Activated T-cell treated with anti-CD3 and anti-CD28 coated beads for 1 hour (primary cell): Measurements from ENCODE around the gene IGSF21.

Experiments
- DNase-seq: peaks from one replicate; pipeline ENCODE4 v3.0.0-alpha.2; 2020; ENCODE audit warnings: low read depth

The IGSF21 gene

DNA sequence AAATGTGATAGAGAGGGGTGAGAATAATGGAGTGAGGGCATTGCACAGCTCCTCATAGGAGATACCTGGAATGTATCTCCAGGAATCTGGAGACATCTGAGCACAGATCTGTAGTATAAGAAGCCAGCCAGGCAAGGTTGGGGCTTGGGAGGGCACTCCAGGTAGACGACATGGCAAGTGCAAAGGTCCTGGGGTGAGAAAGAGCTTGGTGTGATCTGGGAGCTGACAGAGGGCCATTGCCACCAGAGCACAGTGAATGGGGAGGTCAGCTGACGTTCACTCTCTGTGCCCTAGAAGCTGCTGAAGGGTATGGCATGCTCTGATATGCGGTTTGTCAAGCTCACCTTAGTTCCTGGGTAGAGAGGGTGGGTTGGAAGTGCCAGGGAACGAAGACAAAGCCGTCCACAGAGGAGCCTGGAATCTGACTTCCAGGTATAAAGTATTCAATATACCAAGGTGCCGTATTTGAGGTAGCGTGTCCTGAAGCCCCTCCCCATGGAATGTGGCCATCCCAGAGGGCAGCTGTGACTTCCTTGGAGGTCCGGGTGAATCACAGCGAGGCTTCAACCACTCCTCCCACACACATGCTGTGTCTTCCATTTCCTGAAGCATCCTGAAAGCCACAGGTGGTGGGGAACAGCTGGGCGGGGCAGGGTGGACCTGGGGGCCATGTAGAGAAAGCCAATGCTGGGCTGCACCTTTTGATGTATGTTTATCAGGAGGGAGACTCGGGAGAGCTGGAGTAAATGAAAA lies 190.5 kb downstream of the IGSF21 start:
- no peak for DNase-seq

DNA sequence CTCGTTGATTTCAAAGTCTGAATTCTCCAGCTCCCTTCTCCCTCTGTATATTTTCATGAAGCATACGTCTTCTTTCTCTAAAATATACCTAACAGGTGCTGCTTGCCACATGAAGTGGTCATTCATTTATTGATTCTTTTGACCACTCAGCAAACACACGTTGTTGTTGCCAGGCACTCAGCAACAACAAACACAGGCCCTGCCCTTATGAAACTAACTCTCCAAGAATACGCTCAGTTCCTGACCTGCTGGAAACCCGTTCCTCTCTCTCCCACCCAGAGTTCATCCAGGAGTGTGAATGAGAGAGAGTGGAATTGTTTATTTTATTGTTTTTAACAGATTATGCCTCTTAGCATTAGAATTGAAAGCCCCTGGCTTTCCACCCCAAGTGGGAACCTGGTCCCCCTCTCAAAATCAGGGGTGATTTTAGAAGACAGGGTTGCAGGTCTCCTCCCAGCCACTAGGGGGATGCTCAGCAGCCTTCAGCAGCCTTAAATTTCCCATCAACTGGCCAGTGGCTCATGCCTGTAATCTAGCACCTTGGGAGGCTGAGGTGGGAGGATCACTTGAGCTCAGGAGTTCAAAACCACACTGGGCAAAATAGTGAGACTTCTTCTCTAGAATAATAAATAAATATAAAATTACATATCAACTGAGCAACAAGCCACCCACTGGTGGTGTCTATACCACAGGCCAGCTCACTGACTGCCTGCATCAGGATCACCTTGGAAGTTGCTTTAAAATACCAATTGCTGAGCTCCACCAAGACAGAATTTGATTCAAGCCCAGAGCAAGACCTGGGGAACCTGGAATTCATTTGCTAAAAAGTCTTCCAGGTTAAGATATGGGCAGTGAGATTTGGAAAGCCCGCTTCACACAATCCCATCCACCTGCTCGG lies 192.1 kb downstream of the IGSF21 start:
- DNase-seq: no peak

DNA sequence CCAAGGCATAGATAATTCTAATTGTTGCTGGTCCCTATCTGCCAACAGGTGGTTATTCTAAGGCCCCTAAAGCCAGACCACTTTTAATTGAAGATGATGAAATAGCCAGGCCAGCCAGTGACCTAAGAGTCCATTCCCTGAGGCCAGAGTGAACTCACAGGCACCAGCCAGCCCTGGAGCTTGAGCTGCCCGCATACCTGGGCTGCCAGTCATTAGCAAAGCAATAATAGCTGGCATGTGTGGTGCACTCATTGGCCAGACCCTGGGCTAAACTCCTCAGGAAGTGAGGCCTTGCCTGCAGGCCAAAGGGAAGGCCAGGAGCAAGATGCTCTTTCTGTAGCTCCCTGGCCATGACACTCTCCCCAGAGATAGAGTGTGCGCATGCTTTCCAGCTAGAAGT lies 192.8 kb downstream of the IGSF21 start:
- DNase-seq: no peak

DNA sequence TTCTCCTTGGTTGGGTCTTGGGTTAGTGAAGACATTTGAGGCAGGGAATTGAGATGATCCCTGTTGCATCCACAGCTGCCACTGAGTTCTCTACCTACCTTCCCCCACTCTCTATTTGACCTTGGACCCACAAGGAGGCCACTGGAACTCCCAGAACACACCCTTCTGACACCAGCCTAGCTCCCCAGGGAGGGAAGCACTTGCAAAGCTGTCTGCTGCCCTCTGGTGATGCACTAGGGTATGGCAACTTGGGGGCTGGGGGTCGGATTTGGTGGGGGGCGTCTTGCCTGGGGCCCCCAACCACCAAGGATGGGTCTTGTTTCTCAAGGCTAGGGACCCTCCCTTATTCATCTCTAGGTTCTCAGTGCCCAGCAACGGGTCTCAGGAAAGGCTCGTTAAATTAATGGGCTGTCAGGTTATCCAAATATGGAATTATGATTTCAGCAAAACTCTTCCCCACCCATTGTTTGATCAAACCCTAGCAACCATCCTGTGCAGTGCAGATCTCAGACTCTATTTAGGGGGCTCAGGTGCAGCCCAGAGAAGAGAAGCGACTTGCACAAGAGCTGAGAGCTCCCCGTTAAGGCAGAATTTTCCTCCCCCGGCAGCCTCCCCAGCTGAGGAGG lies 195.3 kb downstream of the IGSF21 start:
- no peak for DNase-seq

DNA sequence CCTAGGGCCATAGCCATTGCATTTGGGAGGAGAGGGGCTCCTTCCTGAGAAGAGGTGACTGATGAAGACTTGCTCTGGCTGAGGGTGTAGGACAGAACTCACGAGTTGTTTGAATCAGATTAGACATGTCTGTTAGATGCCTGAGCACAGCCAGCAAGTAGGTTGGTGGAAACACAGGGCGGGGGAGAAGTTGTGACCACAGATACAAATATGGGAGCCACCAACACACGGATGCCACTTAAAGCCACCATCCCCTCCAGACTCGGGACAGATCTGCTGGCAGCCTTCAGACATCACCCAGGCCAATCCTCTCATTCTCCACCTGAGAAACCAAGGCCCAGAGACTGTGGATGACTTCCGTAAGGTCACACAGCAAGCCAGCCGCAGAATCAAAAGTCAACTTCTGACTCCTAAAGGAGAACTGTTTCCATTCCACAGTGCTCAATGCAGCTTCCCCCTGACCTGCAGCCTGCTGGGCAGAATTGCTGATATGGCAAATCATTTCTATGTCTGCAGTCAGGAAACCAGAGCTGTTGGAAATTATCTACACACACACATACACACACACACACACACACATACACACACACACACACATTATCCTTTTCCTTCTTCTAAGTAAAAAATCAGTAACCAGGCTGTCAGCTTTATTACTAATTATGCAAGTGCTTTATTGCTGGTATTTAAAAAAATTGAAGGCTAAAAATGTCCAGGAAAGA lies 196.7 kb downstream of the IGSF21 start:
- no peak for DNase-seq

DNA sequence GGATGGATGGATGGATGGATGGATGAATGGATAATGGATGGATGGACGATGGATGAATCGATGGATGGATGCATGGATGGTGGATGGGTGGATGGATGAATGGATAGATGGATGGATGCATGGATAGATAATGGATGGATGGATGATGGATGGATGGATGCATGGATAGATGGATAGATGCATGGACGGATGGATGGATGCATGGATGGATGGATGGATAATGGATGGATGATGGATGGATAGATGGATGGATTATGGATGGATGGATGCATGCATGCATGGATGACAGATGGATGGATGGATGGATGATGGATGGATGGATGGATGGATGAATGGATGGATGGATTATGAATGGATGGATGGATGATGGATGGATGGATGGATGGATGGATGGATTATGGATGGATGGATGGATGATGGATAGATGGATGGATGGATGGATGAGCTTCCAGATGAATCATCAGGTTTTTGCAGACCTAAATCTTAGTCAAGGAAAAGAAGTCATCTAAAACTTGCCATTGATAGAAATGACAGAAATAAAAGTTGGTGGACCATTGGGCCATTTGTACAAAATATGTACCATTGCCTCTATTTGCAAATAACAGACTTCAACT lies 197.7 kb downstream of the IGSF21 start:
- DNase-seq: no peak

DNA sequence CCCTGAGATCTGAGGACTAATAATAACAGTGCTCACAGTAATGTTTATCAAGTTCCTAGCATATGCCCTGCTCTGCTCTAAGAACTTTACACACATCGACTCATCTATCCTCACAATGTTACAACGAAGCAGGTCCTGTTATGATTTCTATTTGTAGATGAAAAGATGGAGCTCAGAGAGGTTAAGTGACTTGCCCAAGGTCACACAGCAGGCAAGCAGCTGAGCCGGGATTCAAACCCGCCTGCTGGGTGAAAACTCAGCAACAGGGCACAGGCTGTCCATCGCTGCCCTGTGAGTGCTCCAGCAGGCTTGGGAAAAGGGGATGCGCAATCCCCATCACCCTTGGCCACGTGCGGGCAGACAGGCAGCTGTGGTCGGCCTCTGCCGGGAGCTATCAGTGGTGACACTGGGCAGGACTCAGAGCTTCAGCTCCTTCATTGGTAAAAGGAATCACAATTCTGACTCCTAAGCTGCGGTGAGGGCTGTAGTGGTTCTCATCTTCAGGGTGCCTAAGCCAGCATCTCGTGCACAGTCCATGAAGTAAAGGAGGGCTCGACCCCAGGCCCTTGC lies 199.8 kb downstream of the IGSF21 start:
- no peak for DNase-seq

DNA sequence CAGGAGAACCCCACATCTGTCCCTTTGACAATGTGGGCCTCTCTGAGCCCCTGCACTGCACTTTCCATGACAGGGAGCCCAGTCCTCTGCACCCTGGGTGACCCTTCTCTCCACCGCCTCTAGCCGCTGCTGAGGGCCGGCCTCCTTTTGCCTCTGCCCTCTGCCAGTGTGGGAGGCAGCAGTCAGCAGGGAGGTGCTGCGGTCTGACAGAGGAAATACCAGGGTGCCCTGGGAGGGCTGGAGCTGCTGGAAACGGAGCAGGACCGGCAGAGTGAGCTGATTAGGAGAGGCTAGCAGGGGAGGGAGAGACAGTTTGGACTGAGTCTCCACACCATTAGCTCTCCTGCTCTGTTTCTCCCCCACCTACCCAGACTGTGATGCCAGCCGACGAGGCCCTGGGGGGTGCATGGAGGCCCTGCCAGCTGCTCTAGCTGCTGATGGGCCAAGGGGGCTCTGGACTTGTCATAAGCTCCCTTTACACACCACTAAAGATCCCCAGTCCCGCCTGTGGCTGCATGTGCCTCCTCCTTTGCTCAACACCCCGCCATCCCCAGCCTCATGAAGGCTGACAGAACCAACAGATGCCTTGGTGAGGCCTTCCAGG lies 202.1 kb downstream of the IGSF21 start:
- no peak for DNase-seq

DNA sequence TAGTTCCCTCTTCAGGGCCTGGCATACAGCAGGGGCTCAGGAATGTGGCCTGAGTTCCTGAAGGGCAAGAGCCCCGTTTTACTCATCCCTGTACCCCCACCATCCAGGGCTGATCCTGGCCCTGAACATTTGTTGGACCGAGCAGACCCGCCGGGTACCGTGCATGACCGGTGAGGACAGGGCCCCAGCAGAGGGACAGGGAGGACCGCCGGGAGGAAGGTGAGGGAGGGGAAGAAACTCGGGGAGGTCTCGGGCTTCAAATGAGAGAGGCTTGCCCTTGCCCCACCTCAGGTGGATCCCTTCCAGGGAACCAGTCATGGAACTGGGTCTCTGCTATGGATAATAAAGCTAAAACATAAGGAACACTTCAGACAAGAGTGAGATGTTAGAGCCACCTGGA lies 205.4 kb downstream of the IGSF21 start:
- no peak for DNase-seq

DNA sequence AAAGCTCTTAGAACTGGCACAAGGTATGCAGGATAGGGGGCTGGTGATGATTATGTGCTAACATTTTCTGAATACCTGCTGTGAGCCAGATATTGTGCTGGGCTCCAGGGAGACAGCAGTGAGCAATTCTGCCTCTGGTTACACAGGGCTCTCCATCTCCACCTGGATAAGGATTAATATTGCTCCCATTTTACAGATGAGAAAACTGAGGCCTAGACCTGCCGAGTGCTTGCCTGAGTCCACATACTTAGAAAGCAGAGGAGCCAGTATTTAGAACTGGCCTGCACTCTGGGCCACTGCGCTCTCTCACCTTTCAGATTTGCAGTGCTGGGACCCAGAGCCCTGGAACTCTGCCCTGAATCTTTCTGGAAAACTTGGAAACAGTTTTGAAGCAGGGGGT lies 205.9 kb downstream of the IGSF21 start:
- DNase-seq: no peak

DNA sequence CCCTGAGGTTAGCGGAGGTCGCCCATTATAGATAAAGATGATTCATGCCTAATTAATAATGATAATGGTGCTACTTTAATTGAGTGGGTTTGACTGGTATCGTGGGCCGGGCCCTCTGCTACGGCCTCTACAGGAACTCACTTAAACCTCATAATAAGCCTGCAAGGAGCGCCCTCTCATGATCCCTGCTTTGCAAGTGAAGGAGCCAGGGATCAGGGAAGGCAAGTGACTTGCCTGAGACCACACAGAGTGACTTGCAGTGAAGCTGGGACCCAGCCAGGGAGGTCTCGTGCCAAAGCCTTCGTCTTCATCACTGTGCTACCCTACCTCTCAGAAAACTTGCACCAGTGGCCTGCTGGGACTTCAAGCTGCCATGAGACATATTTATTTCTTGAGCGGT lies 206.8 kb downstream of the IGSF21 start:
- DNase-seq: no peak

DNA sequence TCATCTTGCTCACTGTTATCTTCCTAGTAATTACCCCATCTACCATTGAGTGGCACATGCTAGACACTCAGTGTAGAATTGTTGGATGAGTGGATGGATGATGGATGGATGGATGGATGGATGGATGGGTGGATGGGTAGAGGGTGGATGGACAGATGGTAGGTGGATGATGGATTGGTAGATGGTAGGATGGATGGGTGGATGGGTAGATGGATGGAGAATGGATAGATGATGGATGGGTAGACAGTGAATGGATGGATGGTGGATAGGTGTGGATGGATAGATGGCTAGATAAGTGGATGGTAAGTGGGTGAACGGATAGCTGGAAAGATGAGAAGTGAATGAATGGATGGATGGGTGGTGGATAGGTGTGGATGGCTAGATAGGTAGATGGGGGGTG lies 207.9 kb downstream of the IGSF21 start:
- no peak for DNase-seq

DNA sequence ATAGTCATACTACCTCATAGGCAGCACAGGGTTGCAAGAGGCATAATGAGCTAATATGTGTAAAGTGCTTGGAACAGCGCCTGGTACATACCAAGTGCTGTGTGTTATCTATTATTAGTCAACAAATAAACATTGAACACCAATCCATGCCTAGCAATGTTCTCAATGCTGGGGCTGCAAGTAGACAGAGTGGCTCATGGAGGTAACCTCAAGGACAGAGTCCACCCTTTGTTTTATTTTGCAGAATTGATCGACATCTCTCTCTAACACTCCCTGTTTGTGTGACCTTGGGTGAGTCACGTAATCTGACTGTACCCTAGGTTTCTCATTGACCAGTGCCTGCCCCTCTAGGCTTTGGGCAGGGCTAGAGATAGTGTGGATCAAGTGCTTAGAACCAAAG lies 209.2 kb downstream of the IGSF21 start:
- DNase-seq: no peak

DNA sequence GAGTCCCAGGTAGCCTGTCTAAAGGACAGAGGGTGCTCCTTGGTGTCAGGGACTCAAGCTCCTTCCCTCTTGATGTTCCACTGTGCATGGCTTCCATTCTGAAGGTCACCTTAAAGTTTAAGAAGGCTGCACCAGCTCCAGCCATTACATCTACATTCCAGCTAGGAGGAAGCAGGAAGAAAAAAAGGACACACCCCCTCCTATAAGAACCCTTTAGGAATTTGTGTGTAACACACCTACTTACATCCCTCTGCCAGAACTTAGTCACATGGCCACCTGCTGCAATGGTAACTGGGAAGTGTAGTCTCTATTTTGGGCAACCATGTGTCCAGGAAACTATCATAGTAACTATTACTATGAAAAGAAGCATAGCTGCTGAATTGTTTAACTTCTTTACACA lies 211.5 kb downstream of the IGSF21 start:
- DNase-seq: no peak

DNA sequence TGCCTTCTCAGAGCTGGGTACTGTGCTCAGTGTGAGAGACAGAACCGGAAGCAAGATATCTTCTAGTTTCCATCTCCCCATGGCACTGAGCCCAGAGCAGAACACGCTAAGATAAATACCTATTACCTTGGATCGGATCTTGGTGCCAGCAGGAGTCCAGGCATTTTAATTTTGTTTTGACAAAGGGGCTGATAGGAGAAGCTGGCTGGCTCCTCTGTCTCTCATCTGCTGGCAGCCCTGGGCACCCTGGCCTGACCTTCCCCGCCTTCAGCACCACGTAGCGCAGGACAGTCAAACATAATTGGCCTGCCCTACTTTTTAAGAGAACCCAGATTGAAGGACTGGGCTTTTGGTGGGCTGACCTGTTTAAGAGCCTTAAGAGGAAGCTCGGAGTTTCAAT lies 212.5 kb downstream of the IGSF21 start:
- DNase-seq: no peak

DNA sequence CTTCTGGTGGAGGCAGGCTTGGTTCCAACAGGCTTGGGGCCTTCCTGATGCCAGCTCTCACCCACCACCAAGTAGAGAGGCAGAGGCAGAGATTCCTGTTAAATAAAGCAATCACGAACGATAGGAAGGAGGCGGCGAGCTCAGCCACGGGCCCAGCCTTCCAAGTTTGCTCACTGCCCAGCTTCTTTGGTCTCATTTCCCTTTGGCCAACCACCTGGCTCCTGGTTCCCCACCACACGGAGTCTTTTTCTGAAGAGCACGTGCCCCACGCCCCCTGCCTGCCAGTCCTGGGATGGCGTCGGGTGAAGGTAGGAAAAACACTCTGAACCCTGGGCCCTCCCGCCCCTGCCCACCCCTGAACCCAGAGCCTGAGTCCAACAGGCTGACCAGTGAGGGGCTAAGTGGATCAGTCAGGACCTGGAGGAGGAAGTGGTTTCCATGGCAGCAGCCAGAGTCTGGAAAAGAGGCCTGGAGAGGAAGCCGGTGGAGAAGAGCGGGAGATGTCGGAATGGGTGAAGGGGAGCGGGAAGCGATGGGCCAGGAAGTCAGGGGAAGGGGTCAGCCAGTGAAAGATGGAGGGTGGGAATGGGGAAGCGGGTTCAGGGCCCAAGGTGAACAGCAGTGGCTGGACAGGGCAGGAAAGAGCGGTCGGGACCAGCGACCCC lies 214.9 kb downstream of the IGSF21 start:
- no peak for DNase-seq

DNA sequence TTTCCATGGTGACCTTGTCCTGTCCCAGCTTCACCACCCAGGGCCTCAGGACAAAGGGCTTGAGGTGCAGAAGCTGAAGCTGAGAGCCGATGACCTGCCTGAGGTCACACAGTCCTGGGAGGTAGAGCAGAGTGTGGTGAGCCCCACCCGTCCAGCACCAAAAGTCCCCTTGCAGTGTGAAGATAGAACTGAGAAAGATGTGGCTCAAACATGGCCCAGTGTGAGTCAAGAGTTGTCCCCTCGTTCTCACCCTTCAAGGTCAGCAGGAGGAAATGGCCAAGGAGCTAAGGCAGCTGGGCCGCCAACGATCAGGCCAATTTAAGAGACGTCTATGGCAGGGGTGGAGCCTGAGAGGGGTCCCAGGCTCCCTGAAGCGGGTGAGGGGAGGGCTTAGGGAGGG lies 215.7 kb downstream of the IGSF21 start:
- no peak for DNase-seq

DNA sequence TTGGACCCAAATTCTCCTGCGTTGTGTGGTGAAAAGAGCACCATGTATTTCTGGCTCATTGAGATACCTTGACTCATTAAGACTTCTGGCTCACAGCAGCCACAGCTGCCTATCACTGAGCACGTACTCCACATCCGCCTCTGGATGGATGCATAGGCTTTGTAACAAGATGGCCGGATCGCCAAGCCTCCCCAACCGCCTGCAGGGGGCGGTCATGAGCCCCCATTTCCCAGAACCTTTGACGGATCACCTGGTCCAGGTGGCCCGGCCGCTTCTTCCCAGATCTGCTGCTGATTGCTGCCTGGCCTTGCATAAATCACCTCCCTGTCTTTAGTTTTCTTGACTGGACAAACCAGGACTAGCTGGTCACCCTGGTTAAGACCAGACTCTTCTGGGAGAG lies 216.6 kb downstream of the IGSF21 start:
- no peak for DNase-seq

DNA sequence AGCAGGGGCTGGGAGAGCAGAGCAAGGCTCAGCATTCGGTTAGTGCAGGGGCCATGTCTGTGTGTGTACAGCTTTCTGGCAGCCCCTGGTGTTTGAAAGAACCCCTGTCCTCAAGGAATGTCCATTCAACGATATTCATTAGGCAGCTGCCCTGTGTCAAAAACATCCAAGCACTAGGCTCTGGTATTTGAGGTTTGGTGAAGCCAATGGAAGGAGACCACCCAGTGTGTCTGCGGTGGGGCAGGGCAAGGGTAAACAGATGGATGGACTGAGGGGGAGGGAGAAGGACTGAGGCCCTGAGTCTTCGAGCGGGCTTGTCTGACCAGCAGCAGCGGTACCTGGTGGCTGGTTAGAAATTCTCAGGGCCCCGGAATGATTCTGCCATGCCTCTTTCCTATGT lies 217.5 kb downstream of the IGSF21 start:
- no peak for DNase-seq

DNA sequence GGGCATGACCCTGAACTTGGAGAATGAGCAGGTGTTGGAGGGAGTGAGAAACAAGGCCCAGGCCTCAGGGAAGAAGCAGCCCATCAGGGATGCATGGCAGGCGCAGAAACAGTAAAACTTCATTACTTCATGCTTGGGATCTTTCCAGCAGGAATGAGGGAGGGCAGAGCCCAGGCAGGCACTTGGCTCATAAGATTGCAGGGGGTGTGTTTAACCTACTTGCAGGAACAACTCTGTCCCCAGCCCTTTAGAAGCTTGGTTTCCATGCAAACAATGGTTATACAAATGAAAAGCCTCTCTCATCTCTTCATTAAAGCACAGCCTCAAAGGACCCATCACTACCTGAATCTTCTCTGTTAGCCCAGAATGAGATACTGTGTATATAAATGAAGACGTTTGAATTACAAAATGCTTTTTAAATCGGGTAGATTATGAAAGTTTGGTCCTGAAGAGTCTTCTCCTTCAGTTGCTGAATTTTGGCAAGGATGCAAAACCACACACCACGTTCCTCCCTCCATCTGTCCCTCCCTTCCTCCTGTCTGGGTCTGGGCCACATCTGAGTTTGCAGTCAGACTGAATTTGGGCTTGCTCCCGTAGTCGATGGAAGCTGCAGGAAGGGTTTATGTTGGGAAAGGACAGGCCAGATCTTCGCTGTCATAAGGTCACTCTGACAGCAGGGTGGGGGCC lies 218.8 kb downstream of the IGSF21 start:
- no peak for DNase-seq
